ENCODE measurements around the gene KCNG2. TPM values are rescaled to one million over a fixed set of nuclear protein-coding genes. Genes with fewer than 3 reads are reported as not detected.

KCNG2 gene
- total and polyA plus RNA-seq, 2 of the 4 experiments (the other 2 are of a cell fraction), result not detected

- Histone ChIP-seq H3K14ac (replicated peaks; ENCODE audit: low read depth, low read length) (no peak overlapping the region), H2BK120ac (ENCODE audit: low read depth, low read length) (no peak overlapping the region), H3K9ac (ENCODE audit: low read depth, low read length) (no peak overlapping the region), H3K79me1 (ENCODE audit: low read depth in 1 of 2, low read length in 2 of 2) (no peaks in the 10 kb centered on the region), H3K4me2 (ENCODE audit: low read depth, low read length) (no peak overlapping the region), H2BK5ac (ENCODE audit: low read depth, low read length, poor library complexity, severe bottlenecking) (no peak overlapping the region), H4K20me1 (ENCODE audit: insufficient read depth, low read length) (peaks cover 4% of the 10 kb centered on the region; the same call in 1 of the 2 replicates), H3K56ac (ENCODE audit: extremely low read depth, insufficient read depth, low read length) (no peak overlapping the region), H4K8ac (ENCODE audit: low read depth in 2 of 2, low read length in 2 of 2) (no peak overlapping the region), H2AK9ac (replicated peaks; ENCODE audit: low read depth, low read length, poor library complexity) (peak overlapping the region; percentile 81), H4K5ac (ENCODE audit: low read depth, low read length) (no peak overlapping the region), H3K4me1 (ENCODE audit: control insufficient read depth, insufficient read depth, low read length) (peaks cover 3% of the 10 kb centered on the region; the same call in 1 of the 2 replicates), H3K18ac (ENCODE audit: low read depth, low read length) (no peak overlapping the region), H2BK15ac (ENCODE audit: low read depth, low read length) (no peak overlapping the region), H3K36me3 (ENCODE audit: control insufficient read depth, insufficient read depth, low read length) (no peaks in the 10 kb centered on the region), H2AFZ (replicated peaks; ENCODE audit: low read length, poor library complexity) (no peak overlapping the region), H3K27ac (ENCODE audit: insufficient read depth, low read length) (no peak overlapping the region), H3K4me3 (ENCODE audit: insufficient read depth, low read depth, low read length) (no peak overlapping the region), H3K4ac (ENCODE audit: low read depth, low read length) (no peak overlapping the region), H3K23ac (ENCODE audit: low read depth, low read length) (no peak overlapping the region), H3K9me1 (ENCODE audit: insufficient read depth, low read length) (peaks cover 4% of the 10 kb centered on the region), H2AK5ac (ENCODE audit: low read depth, low read length) (no peak overlapping the region), H3K27me3 (ENCODE audit: control insufficient read depth, insufficient read depth, low read length) (peaks cover 30% of the 10 kb centered on the region), H4K91ac (ENCODE audit: insufficient read depth, low read depth, low read length) (no peak overlapping the region), H2BK20ac (ENCODE audit: low read depth, low read length) (no peak overlapping the region), H3K9me3 (ENCODE audit: control insufficient read depth, insufficient read depth, low read length) (no peaks in the 10 kb centered on the region)
- TF ChIP-seq MAZ (IDR thresholded peaks at IDR 0.05; ENCODE audit: borderline replicate concordance, low read depth, low read length), result no peak
- TF ChIP-seq RCOR1 (IDR thresholded peaks at IDR 0.05; ENCODE audit: insufficient replicate concordance, low read length), result no peak
- no peak for TF ChIP-seq RFX5 (IDR thresholded peaks at IDR 0.05; ENCODE audit: low read depth, low read length)
- TF ChIP-seq MXI1 (IDR thresholded peaks at IDR 0.05; ENCODE audit: borderline replicate concordance, low read depth, low read length), result no peak
- no peak for TF ChIP-seq MAFK (IDR thresholded peaks at IDR 0.05; ENCODE audit: low read depth, low read length)
- no peak for TF ChIP-seq NFE2L2 (IDR thresholded peaks at IDR 0.05; ENCODE audit: low read depth, low read length)
- no peak for TF ChIP-seq SMC3 (IDR thresholded peaks at IDR 0.05; ENCODE audit: low read depth, low read length)
- no peak for TF ChIP-seq FOS (IDR thresholded peaks at IDR 0.05; ENCODE audit: low read depth, low read length)
- TF ChIP-seq POLR2A (IDR thresholded peaks at IDR 0.05; ENCODE audit: low read depth, low read length), result no peak
- TF ChIP-seq CHD1 (IDR thresholded peaks at IDR 0.05; ENCODE audit: low read depth, low read length), result no peak
- no peak for TF ChIP-seq BHLHE40 (IDR thresholded peaks at IDR 0.05; ENCODE audit: low read depth, low read length)
- TF ChIP-seq CEBPB (IDR thresholded peaks at IDR 0.05; ENCODE audit: low read depth, low read length), result no peak
- TF ChIP-seq, protein P1, sequence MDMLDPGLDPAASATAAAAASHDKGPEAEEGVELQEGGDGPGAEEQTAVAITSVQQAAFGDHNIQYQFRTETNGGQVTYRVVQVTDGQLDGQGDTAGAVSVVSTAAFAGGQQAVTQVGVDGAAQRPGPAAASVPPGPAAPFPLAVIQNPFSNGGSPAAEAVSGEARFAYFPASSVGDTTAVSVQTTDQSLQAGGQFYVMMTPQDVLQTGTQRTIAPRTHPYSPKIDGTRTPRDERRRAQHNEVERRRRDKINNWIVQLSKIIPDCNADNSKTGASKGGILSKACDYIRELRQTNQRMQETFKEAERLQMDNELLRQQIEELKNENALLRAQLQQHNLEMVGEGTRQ (IDR thresholded peaks at IDR 0.05; ENCODE audit: low read depth, low read length), result no peak
- TF ChIP-seq RAD21 (IDR thresholded peaks at IDR 0.05; ENCODE audit: low read length), result no peak
- no peak for TF ChIP-seq CTCF (conservative IDR thresholded peaks at IDR 0.05; ENCODE audit: low read depth, low read length)
- no peak for TF ChIP-seq ELK1 (IDR thresholded peaks at IDR 0.05; ENCODE audit: borderline replicate concordance, low read depth, low read length)
- 86 to 100% methylated on average over 1 to 12 of the region's 30 CpGs for WGBS, 2 experiments (ENCODE audit: extremely low coverage in 2 of 2, insufficient read length in 1 of 2)
- CTCF ChIA-PET, result no interaction called here
- BruUV-seq (replicated peaks), result no TSS peak
- in situ Hi-C loops (cut with MboI; ENCODE audit: low sequenced_read_pairs), result no loop called here
- DNase-seq (no peak), ATAC-seq (ENCODE audit: low read depth) (no peak)
- dilution Hi-C loops (cut with HindIII; ENCODE audit: low sequenced_read_pairs, unreplicated experiment), result no loop called here
- POLR2A ChIA-PET (ENCODE audit: unreplicated experiment), result no interaction called here
- intact Hi-C loops (cut with micrococcal nuclease), result loop anchor here (2.0 to 5.0 kb wide), 3 partner anchors 153 to 233 kb away; partner anchors contain the start of gene SLC66A2
Measured at GRCh38 chr18:79799619-79800370, 2.1 kb downstream of the KCNG2 start.

Measured in IMR-90 (cell line).